Mammary epithelial cell (primary cell): ENCODE results near the gene XAB2.

Experiments used
- CTCF ChIP-seq, 2 donors: IDR thresholded peaks in 1 of 2; conservative IDR thresholded peaks in 1 of 2; 2 replicates each; pipeline ENCODE4 v1.5.1; 2011 to 2012; ENCODE audit warnings: inconsistent platforms in 2 of 2, low read length in 2 of 2, mild to moderate bottlenecking in 2 of 2, control low read depth in 1 of 2, low read depth in 1 of 2; ENCODE audit not compliant: insufficient read depth in 1 of 2; ENCODE audit errors: extremely low read depth in 1 of 2
- EZH2 ChIP-seq: IDR thresholded peaks from 2 replicates; pipeline ENCODE4 v1.6.1; 2012; ENCODE audit warnings: low read length, inconsistent platforms, borderline replicate concordance

DNA sequence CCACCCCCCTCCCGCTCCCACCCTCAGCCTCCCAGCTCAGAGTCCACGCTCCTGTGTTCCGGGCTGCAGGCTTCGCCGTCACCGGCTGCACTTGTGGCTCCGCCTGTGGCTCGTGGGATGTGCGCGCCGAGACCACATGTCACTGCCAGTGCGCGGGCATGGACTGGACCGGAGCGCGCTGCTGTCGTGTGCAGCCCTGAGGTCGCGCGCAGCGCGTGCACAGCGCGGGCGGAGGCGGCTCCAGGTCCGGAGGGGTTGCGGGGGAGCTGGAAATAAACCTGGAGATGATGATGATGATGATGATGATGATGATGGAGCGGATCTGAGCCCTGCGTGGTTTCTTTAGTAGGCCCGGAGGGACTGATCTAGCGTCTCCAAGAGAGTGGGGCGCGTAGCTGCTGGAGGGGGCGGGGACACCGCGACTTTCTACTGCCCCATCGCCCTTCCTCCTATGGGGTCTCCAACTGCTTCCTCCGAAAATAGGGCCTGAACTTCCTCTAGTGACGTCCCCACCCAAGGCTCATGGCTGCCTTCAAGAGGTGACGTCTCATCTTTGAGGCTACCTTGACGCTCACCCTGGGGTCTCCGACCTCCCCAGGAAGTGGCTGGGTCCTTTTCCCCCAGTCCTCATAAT is 40.9 kb upstream of the XAB2 start:
- TF ChIP-seq CTCF (conservative IDR thresholded peaks at IDR 0.05 in 1 of 2, IDR thresholded peaks at IDR 0.05 in 1 of 2; ENCODE audit: extremely low read depth in 1 of 2, insufficient read depth in 1 of 2, low read depth in 1 of 2, low read length in 2 of 2) (no peak), EZH2 (no peak)
